ACC112 (cell line): ENCODE measurements around the gene WDR90.
"Not testable (repeated sequence)": the region's sequence is repeated elsewhere in the genome, so short reads cannot be mapped to it uniquely, and the experiment has no call there.

Source experiments
- H2AFZ ChIP-seq: fragments of 200-600 bp; sonication (generic); one replicate; pipeline ENCODE4 v1.6.0; 2017; ENCODE audit warnings: antibody characterized with exemption, low read length; ENCODE audit not compliant: unreplicated experiment
- H3K27ac ChIP-seq: fragments of 200-600 bp; sonication (generic); 2 replicates; pipeline ENCODE4 v1.5.1; 2014; ENCODE audit warnings: low read depth, mild to moderate bottlenecking, antibody characterized with exemption, low read length, moderate library complexity
- H3K27me3 ChIP-seq: fragments of 200-600 bp; sonication (generic); 2 replicates; pipeline ENCODE4 v1.6.1; 2014; ENCODE audit warnings: mild to moderate bottlenecking, antibody characterized with exemption, low read length, moderate library complexity, mixed read lengths; ENCODE audit not compliant: insufficient read depth
- H3K36me3 ChIP-seq: fragments of 200-600 bp; sonication (generic); 2 replicates; pipeline ENCODE4 v1.6.1; 2016; ENCODE audit warnings: mild to moderate bottlenecking, antibody characterized with exemption, low read length, moderate library complexity, mixed read lengths; ENCODE audit not compliant: insufficient read depth
- H3K4me1 ChIP-seq: fragments of 200-600 bp; sonication (generic); one replicate; pipeline ENCODE4 v1.6.1; 2016; ENCODE audit warnings: low read length, mixed read lengths; ENCODE audit not compliant: insufficient read depth, unreplicated experiment, control insufficient read depth
- H3K4me3 ChIP-seq: fragments of 200-600 bp; sonication (generic); 2 replicates; pipeline ENCODE4 v1.5.1; 2014; ENCODE audit warnings: mild to moderate bottlenecking, low read depth, low read length
- H3K79me2 ChIP-seq: fragments of 200-600 bp; sonication (generic); one replicate; pipeline ENCODE4 v1.6.0; 2016; ENCODE audit warnings: low read length; ENCODE audit not compliant: control insufficient read depth, unreplicated experiment, insufficient read depth

Gene WDR90

DNA sequence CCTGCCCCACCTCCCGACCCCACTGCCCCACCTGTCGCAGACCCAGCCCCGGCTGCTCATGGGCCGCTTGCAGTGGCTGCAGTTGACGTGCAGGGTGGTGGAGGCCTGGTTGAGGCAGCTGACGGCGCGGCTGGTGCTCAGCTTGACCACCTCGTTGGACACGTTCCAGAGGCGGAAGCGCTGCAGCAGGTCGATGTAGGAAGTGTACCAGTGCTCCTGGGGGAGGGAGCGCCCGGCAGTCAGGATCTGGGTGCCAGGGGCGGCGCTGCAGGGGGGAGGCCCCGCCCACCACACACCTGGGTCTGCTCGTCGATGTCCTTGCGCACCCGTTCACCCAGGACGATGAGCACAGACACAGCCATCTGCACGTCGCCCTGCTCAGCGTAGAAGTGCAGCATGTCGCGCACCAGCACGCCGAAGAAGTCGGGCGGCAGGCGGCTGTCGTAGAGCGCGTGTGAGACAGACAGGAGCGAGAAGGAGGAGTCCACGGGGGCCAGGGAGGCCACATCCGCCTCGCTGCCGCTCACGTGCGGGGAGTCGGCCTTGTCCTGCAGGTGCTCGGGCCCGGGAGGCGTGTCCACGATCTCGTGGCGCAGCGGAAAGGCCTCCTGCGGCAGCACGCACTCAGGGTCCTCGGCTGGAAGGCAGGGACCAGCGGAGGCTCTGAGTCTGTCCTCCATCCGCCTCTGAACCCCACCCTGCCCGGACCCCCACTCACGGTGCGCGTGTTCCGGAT, 36.0 kb downstream of the WDR90 start:
- Histone ChIP-seq H3K27me3 (no peaks in the 10 kb centered on the region), H3K27ac (no peak overlapping the region), H3K4me1 (peaks cover 29% of the 10 kb centered on the region), H2AFZ (no peak overlapping the region), H3K4me3 (no peak overlapping the region), H3K79me2 (peaks cover 53% of the 10 kb centered on the region), H3K36me3 (peaks cover 25% of the 10 kb centered on the region; the same call in 1 of the 2 replicates)

DNA sequence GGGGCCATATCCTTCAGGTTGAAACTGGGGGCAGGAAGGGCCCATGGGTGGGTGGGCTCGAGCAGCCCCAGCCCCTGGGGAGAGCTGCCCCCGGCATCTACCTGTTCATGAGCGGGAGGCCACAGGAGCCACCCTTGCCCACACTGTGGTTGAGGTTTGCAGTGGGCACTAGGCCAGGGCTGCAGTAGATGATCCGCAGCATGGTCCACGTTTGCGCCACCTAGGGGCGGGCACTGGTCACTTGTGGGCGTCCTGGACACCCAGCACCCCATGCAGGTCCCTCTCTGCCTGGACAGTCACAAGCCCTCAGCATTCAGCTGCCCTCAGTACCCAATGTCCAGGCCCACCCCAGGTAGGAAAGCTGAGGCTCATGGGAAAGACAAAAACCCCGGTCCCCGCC, 36.8 kb downstream of the WDR90 start:
- H3K27ac ChIP-seq = no peak overlapping the region
- no peak overlapping the region for H3K4me3 ChIP-seq
- H3K4me1 ChIP-seq = peaks cover 29% of the 10 kb centered on the region
- H3K79me2 ChIP-seq = peaks cover 47% of the 10 kb centered on the region
- H3K27me3 ChIP-seq = no peaks in the 10 kb centered on the region
- no peak overlapping the region for H2AFZ ChIP-seq
- peaks cover 25% of the 10 kb centered on the region; the same call in 1 of the 2 replicates for H3K36me3 ChIP-seq

DNA sequence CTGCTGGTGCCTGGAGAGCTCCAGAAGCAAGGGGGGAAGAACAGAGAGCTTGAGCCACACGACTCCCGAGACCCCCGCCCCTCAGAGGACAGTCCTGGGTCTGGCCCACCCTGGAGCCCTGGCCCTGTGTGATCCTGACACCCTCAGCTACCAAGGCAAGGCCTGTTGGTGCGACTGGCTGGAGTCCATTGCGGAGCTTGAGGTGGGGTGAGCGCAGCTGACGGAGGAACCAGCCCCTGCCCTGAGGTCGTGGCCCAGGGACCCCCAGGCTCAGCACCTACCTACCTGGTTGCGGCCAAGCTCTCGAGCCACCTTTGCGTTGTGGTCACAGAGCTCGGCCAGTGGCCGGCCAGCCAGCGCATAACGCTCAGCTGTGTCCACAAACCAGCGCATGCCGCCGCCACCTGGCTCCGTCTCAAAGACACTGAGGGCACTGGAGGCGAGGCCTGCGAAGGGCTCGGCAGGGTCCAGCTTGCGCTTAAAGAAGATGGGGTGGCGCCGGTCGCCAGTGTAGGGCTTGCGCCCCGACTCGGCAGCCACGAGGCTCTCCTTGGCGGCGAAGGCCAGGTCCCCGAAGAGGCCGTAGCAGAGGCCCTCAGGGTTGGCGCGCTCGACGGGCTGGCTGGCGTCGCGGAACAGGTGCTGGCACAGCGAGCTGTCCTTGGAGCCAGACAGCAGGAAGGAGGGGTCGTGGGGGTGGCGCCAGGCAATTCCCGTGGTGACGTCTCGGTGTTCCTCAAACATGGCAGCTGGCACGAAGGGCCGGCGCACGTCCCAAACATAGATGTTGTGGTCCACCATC, 37.5 kb downstream of the WDR90 start:
- H3K4me3 ChIP-seq = no peak overlapping the region
- H3K4me1 ChIP-seq = peaks cover 23% of the 10 kb centered on the region
- no peaks in the 10 kb centered on the region for H3K27me3 ChIP-seq
- H3K79me2 ChIP-seq = peaks cover 40% of the 10 kb centered on the region
- no peak overlapping the region for H3K27ac ChIP-seq
- H3K36me3 ChIP-seq = peaks cover 24% of the 10 kb centered on the region; the same call in 1 of the 2 replicates
- no peak overlapping the region for H2AFZ ChIP-seq

- H3K79me2 ChIP-seq = peaks cover 32% of the 10 kb centered on the region
- H3K4me3 ChIP-seq = no peak overlapping the region
- no peak overlapping the region for H2AFZ ChIP-seq
- H3K4me1 ChIP-seq = peaks cover 15% of the 10 kb centered on the region
- H3K27ac ChIP-seq = no peak overlapping the region
- H3K36me3 ChIP-seq = peaks cover 17% of the 10 kb centered on the region; the same call in 1 of the 2 replicates
- peaks cover 7% of the 10 kb centered on the region for H3K27me3 ChIP-seq
Observed at GRCh38 chr16:687499-687898, 38.3 kb downstream of the WDR90 start.

GRCh38 chr16:689175-689897, 40.2 kb downstream of the WDR90 start:
- Histone ChIP-seq H2AFZ (peak overlapping the region; percentile 92), H3K36me3 (peaks cover 9% of the 10 kb centered on the region; the same call in 1 of the 2 replicates), H3K4me3 (peak overlapping the region; percentile 94), H3K4me1 (peaks cover 5% of the 10 kb centered on the region), H3K79me2 (peaks cover 16% of the 10 kb centered on the region), H3K27ac (peak overlapping the region; percentile 41; the same call in 1 of the 2 replicates), H3K27me3 (peaks cover 25% of the 10 kb centered on the region)

- H3K4me1 ChIP-seq, H3K4me3 ChIP-seq, H2AFZ ChIP-seq, H3K27ac ChIP-seq, H3K36me3 ChIP-seq: not testable (repeated sequence)
- peaks cover 42% of the 10 kb centered on the region for H3K27me3 ChIP-seq
- peaks cover 12% of the 10 kb centered on the region for H3K79me2 ChIP-seq
Observed at GRCh38 chr16:691242-691641, 42.1 kb downstream of the WDR90 start.

DNA sequence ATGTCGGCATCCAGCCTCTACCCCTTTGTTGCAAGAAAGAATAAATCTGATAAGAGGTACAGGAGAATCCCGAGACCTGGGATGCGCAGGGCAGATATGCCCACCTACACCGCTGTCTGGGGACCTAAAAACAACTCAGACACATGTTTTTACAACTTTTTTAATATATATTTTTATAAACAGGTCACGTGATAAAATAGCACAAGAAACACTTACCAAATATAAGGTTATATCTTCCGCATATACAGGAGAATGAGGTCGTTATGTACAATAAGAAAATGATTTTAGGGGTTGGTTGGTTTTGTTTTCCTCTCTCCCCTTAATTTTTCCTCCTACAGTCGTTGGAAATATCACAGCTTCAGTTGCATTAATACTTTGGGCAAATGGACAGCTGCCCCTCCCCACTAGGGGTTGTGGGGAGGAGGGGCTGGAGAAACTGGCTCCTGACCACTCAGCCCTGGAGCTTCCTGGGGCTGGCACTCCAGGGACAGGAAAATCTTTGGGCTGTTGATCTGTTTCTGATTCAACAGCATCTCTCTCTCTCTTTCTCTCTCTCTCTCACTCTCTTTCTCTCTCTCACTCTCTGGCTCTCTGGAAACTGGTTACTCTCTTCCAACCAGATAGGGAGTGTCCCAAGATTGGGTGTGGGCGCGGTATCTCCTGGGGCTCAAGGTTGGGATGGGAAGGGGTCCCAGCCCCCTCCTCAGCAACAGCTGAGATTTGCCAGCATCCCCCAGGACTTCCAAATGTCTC, 43.4 kb downstream of the WDR90 start:
- H3K27ac ChIP-seq = no peak overlapping the region

DNA sequence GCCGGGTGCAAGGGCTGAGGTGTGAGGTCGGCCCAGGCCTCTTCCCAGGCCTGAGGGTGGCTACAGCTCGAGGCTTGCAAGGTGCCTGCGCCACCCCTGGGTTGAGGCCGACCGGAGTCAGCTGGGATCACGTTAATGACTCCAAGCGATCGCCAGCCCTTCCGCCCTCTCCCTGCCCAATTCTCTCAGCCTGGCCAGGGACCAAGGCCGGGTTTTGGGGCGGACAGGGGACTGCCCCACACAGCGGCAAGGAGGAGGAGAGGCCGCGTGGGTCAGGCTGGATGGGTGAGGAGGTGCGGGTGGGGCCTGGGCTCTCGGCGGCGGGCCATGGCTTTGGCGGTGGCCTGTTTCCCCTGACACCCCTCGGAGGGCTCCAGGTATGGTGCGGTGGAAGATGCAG, 44.2 kb downstream of the WDR90 start:
- no peak overlapping the region for H3K4me3 ChIP-seq
- no peak overlapping the region for H3K27ac ChIP-seq
- H3K4me1 ChIP-seq = peaks cover 5% of the 10 kb centered on the region
- H2AFZ ChIP-seq = no peak overlapping the region
- no peaks in the 10 kb centered on the region for H3K36me3 ChIP-seq
- H3K79me2 ChIP-seq = peaks cover 10% of the 10 kb centered on the region
- H3K27me3 ChIP-seq = peaks cover 47% of the 10 kb centered on the region

More for the DNA sequence above, 43.4 kb downstream of the WDR90 start:
- H3K4me1 ChIP-seq = peaks cover 5% of the 10 kb centered on the region
- peaks cover 43% of the 10 kb centered on the region for H3K27me3 ChIP-seq
- no peak overlapping the region for H3K4me3 ChIP-seq
- H2AFZ ChIP-seq = no peak overlapping the region
- peaks cover 12% of the 10 kb centered on the region for H3K79me2 ChIP-seq
- no peaks in the 10 kb centered on the region for H3K36me3 ChIP-seq

DNA sequence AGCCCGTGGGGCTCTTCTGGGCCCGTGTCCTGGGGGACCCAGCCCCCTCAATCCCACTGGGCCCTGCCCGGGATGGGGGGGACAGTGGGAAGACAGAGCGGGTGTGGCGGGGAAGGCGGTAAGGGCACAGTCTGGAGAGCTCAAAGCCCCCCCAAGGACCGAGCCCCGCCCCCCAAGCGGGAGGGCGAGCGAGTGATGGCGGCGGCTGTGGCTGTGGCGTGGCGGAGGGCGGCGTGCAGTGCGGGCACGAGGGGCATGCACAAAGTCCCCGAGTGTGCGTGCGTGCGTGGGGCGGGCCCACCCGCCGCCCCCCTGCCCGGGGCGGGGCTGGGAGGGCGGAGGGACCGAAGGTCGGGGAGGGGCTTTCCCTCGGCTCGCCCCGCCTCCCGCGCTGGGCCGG, 44.6 kb downstream of the WDR90 start:
- Histone ChIP-seq H3K4me1 (peaks cover 5% of the 10 kb centered on the region), H3K27me3 (peaks cover 49% of the 10 kb centered on the region), H3K79me2 (peaks cover 9% of the 10 kb centered on the region), H3K27ac (no peak overlapping the region), H2AFZ (no peak overlapping the region), H3K36me3 (no peaks in the 10 kb centered on the region), H3K4me3 (no peak overlapping the region)
